OCI-LY1 (cell line): Measurements from ENCODE around the gene DIP2C.

Source experiments
- CTCF ChIP-seq: fragments of 200-600 bp; sonication (generic), shearing (Covaris generic); IDR thresholded peaks from 2 replicates; pipeline ENCODE4 v1.5.1; 2017; ENCODE audit warnings: mild to moderate bottlenecking, antibody characterized with exemption, low read length, moderate library complexity, mixed read lengths
- EZH2 ChIP-seq: fragments of 200-600 bp; sonication (generic), shearing (Covaris generic); IDR thresholded peaks from 2 replicates; pipeline ENCODE4 v1.8.0; 2017; ENCODE audit warnings: borderline replicate concordance, mixed run types, mild to moderate bottlenecking, antibody characterized with exemption, low read length, moderate library complexity, mixed read lengths

- TF ChIP-seq CTCF (no peak), EZH2 (no peak)
Observed at GRCh38 chr10:288316-289200, 400.9 kb downstream of the DIP2C start.
